Stimulated activated CD8-positive, alpha-beta memory T cell treated with anti-CD3 and anti-CD28 coated beads, Interleukin-4, amount 100 ng/mL, for 48 hours (primary cell): Measurements from ENCODE around the gene IL10RA.

Experiments used
- DNase-seq: peaks from one replicate; pipeline ENCODE4 v3.0.0-alpha.2; 2020

IL10RA gene

GRCh38 chr11:118048472-118049370 lies 62.5 kb downstream of the IL10RA start:
- DNase-seq: no peak

GRCh38 chr11:118049771-118050170 lies 63.6 kb downstream of the IL10RA start:
- DNase-seq: no peak

DNA sequence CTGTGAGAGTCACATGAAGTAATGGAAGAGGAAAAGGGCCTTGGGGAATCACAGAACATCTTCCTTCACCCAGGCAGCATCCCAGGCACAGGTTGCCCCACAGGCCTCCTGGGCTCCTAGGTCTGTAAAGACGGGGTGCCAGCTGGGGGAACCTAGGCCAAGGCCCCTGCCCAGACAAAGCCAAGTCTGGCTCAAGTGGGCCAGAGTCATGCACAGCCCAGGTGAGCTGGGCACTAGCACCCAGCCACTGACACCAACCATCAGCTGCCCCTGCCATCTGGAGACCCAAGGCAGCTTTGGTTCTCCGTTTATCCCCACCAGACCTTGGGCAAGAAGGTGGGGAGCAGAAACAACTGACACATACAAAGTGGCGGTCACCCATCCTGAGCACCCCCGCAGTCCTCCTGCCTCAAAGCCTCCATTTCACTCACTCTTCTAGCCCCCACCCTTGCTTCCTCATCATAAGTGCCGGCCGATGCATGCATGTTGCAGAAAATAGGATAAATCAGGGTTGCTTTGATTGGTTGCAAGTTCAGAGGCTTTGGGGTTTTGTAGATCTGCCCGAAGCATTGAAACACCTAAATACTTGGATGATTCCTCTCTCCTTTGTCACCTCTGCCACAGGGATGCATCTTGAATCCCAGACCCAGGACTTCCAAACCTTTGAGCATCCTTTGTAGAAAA lies 64.2 kb downstream of the IL10RA start:
- DNase-seq: no peak
